Fibroblast of mammary gland (primary cell): ENCODE data around the gene TADA2B.

Experiments used
- DNase-seq: peaks from one replicate; pipeline ENCODE4 v3.0.0-alpha.2; 2010; ENCODE audit warnings: low read depth
- H3K4me3 ChIP-seq: 2 replicates; pipeline ENCODE4 v1.5.1; 2011; ENCODE audit warnings: low read depth, mild to moderate bottlenecking, low read length, moderate library complexity; ENCODE audit not compliant: control insufficient read depth
- TF ChIP-seq, protein P1 (sequence below): conservative IDR thresholded peaks from 2 replicates; pipeline ENCODE4 v1.5.1; 2011; ENCODE audit warnings: low read depth, low read length, inconsistent platforms; ENCODE audit not compliant: control insufficient read depth, insufficient read depth

Gene TADA2B

DNA sequence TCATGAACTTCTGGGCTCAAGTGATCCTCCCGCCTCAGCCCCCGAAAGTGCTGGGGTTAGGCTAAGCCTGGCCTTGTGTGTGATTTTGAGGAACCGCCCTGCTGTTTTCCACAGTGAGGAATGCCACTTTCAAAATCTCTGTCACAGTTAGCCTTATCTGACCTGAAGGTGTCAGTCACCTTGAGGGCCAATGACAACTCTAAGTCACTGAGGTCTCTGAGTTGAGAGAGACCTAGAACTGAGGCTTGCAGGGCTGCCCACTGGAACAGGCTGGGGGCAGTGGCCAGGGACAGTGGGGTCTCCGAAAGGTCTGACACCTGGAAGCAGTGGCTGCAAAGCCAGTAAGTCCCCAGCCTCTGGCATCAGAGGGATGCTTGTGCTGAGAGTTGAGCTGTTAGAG, 6.1 kb downstream of the TADA2B start:
- TF ChIP-seq, protein P1, sequence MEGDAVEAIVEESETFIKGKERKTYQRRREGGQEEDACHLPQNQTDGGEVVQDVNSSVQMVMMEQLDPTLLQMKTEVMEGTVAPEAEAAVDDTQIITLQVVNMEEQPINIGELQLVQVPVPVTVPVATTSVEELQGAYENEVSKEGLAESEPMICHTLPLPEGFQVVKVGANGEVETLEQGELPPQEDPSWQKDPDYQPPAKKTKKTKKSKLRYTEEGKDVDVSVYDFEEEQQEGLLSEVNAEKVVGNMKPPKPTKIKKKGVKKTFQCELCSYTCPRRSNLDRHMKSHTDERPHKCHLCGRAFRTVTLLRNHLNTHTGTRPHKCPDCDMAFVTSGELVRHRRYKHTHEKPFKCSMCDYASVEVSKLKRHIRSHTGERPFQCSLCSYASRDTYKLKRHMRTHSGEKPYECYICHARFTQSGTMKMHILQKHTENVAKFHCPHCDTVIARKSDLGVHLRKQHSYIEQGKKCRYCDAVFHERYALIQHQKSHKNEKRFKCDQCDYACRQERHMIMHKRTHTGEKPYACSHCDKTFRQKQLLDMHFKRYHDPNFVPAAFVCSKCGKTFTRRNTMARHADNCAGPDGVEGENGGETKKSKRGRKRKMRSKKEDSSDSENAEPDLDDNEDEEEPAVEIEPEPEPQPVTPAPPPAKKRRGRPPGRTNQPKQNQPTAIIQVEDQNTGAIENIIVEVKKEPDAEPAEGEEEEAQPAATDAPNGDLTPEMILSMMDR: no peak
- no peak overlapping the region for H3K4me3 ChIP-seq
- no peak for DNase-seq

DNA sequence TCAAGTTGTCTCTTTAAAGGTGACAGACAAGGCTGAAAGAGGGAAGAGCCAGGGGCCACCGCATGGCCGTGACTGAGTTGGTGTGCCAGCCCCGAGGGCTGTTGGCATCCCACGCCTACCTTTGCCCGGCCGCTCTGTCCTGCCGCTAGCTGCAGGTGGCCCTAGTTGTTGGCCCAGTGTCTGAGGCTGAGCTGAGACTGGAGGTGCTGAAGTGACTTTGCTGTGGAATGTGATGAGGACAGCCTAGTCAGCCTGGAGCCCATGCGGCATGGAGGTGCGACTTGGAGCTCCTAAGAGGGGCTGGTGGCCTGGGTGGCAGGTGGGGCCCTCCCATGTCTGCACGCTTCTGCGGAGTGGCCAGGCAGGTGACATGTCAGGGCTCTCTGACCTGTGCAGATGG, 6.6 kb downstream of the TADA2B start:
- TF ChIP-seq, protein P1: no peak
- no peak overlapping the region for H3K4me3 ChIP-seq

DNA sequence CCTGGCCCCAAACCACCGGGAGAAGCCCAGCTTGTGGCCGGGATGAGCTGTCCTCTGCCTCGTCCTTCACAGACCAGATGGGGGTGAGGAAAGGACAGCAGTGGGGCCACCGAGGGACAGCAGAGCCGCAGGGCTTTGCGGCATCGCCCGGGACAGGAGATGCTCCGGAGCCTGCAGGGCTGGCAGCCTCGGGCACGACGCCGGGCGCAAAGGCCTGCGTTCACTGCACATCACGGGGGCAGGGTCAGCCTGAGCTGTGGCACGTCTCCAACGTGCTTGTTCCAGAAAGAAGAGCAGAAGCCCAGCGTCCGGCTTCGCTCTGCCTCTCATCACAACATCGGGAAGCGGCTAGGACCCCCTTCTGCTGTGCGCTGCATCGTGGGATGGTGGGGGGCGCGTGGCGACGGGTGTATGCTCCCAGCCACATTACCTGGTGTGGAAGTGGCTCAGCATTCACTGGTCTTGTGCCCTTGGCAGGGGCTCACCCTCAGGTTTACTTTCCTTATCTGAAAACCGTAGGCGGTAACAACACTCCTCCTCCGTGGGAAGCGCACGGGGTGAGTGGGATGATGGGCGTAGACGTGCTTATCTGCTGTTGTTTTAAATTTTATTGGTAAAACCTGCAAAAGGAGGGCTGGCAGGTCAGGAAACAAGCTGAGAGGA, 7.4 kb downstream of the TADA2B start:
- DNase-seq: no peak

More for the DNA sequence above, 6.6 kb downstream of the TADA2B start:
- no peak for DNase-seq

DNA sequence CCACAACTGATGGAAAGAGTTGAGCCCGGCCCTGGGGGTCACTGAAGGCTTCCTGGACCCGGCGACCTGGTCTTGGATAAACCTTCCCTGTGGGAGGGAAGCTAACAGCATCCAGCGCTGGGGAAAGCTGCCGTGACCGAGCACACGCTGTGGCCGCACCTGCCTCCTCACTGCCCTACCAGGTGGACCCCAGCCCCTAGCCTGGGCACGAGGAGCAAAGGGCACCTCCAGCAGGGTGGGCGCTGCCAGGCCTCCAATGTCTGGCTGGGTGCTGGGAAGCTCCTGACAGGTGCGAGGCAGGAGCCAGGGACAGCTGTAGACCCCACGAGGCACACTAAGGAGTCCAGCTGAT, 7.9 kb downstream of the TADA2B start:
- no peak overlapping the region for H3K4me3 ChIP-seq
- DNase-seq: no peak

More for the DNA sequence above, 7.4 kb downstream of the TADA2B start:
- no peak overlapping the region for H3K4me3 ChIP-seq
- TF ChIP-seq, protein P1: no peak

DNA sequence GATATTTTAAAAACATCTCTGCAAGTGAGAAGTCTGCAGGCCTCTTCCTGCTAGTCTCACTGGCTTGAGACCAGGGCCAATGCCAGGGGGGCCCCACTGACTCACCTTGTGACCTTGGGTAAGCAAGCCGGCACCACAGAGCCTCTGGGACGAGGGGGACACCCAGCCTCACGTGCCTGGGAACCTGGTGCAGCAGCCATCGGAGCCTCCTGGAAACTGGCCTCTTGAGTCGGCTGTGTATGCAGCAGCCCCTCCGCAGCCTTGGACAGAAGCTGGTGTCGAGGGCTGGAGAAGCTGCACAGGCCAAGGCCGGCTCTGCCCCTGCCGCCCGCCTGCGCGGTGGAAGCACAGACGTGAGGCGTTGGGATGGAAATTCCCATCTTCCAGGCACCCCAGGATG, 8.7 kb downstream of the TADA2B start:
- H3K4me3 ChIP-seq: no peak overlapping the region
- TF ChIP-seq, protein P1: no peak
- DNase-seq: no peak

More for the DNA sequence above, 7.9 kb downstream of the TADA2B start:
- TF ChIP-seq, protein P1: no peak

DNA sequence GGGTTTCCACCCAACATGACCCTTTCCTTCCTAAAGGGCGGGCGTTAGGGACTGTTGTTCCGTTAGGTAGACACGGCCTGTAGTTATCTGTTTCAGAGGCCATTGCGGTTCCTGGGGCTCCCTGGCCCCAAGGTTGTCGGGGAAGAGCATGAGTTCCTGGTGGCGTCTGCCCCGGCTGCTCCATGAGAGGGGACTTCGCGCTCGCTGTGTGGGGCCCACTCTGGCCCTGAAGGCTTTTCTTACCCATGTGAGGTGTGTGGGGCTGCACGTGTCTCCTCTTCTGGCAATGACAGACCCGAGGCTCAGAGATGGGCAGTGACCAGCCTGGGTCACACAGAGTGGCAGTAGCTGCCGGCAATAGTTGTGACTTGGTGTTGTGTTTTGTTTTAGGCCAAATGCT, 9.1 kb downstream of the TADA2B start:
- TF ChIP-seq, protein P1: no peak
- H3K4me3 ChIP-seq: no peak overlapping the region
- no peak for DNase-seq
